ENCODE data around the gene KRTCAP3.

GRCh38 chr2:27464443-27464842 is 22.3 kb downstream of the KRTCAP3 start:
- TF ChIP-seq CTCF (IDR thresholded peaks at IDR 0.05) (no peak), POLR2A (IDR thresholded peaks at IDR 0.05) (no peak)

Measured in upper lobe of left lung (tissue), 4 donors.